Right atrium auricular region (tissue), 2 donors: Measurements from ENCODE around the gene HPSE. TPM values are rescaled to one million over a fixed set of nuclear protein-coding genes. Genes with fewer than 3 reads are reported as not detected.

Source experiments
- DNase-seq: peaks from one replicate; pipeline ENCODE4 v3.0.0-alpha.2; 2019; ENCODE audit warnings: low spot score
- H3K27ac ChIP-seq, 2 donors: fragments of 200-600 bp; sonication (generic); 1 replicate in 1 of 2; 2 replicates in 1 of 2; pipeline ENCODE4 v1.5.1; 2016 to 2019
- H3K27me3 ChIP-seq, 2 donors: fragments of 200-600 bp; sonication (generic); one replicate each; pipeline versions ENCODE4 v1.5.1 to v1.6.0; 2017 to 2019
- H3K36me3 ChIP-seq: fragments of 200-600 bp; sonication (generic); one replicate; pipeline ENCODE4 v1.5.1; 2016
- H3K4me1 ChIP-seq, 2 donors: fragments of 200-600 bp; sonication (generic); one replicate each; pipeline versions ENCODE4 v1.5.1 to v1.6.0; 2017 to 2019
- H3K4me3 ChIP-seq, 2 donors: fragments of 200-600 bp; sonication (generic); 1 replicate in 1 of 2; 2 replicates in 1 of 2; pipeline ENCODE4 v1.5.1; 2017 to 2019; ENCODE audit warnings: mild to moderate bottlenecking in 1 of 2, moderate library complexity in 1 of 2
- H3K9me3 ChIP-seq, 2 donors: fragments of 200-600 bp; sonication (generic); one replicate each; pipeline ENCODE4 v1.5.1; 2019
- CTCF ChIP-seq, 2 donors: fragments of 200-600 bp; sonication (generic); IDR thresholded peaks; one replicate each; pipeline ENCODE4 v1.5.1; 2019; ENCODE audit warnings: antibody characterized with exemption in 2 of 2
- total RNA-seq, 2 donors: library from RNA; depleted of rRNA; stranded (reverse); fragments of >200 nt; gene quantifications; one replicate each; pipeline ENCODE4 v1.1.0, GENCODE V29; 2016

The HPSE gene
- total RNA-seq, 2 donors from 2014 or later, result 1.0 to 3.4 TPM

GRCh38 chr4:83362492-83363329, 28.1 kb upstream of the HPSE start:
- H3K4me3 ChIP-seq, result no peak overlapping the region
- H3K27ac ChIP-seq, result no peak overlapping the region
- no peaks in the 10 kb centered on the region for H3K27me3 ChIP-seq
- no peaks in the 10 kb centered on the region for H3K4me1 ChIP-seq
- TF ChIP-seq CTCF (IDR thresholded peaks at IDR 0.05), result peak in 1 of 2 donors; percentile 41
- DNase-seq, result no peak
- no peaks in the 10 kb centered on the region for H3K36me3 ChIP-seq
- H3K9me3 ChIP-seq, result no peaks in the 10 kb centered on the region

- Histone ChIP-seq H3K27me3 (no peaks in the 10 kb centered on the region), H3K27ac (no peak overlapping the region), H3K4me3 (no peak overlapping the region), H3K36me3 (no peaks in the 10 kb centered on the region), H3K4me1 (peaks cover 0 to 9% of the 10 kb centered on the region in 2 donors), H3K9me3 (no peaks in the 10 kb centered on the region)
- no peak for TF ChIP-seq CTCF (IDR thresholded peaks at IDR 0.05)
- no peak for DNase-seq
These were observed 26.9 kb upstream of the HPSE start for GRCh38 chr4:83361416-83362103.

GRCh38 chr4:83360018-83360417, 25.4 kb upstream of the HPSE start:
- Histone ChIP-seq H3K36me3 (no peaks in the 10 kb centered on the region), H3K4me1 (peaks cover 0 to 11% of the 10 kb centered on the region in 2 donors), H3K9me3 (no peaks in the 10 kb centered on the region), H3K27me3 (no peaks in the 10 kb centered on the region), H3K4me3 (no peak overlapping the region), H3K27ac (no peak overlapping the region)
- no peak for DNase-seq
- no peak for TF ChIP-seq CTCF (IDR thresholded peaks at IDR 0.05)

- Histone ChIP-seq H3K27ac (no peak overlapping the region), H3K27me3 (no peaks in the 10 kb centered on the region)
These were observed 23.8 kb upstream of the HPSE start for GRCh38 chr4:83358410-83358809.

More at GRCh38 chr4:83358410-83358809, 23.8 kb upstream of the HPSE start:
- DNase-seq, result no peak
- Histone ChIP-seq H3K4me1 (peaks cover 0 to 11% of the 10 kb centered on the region in 2 donors), H3K4me3 (no peak overlapping the region), H3K36me3 (no peaks in the 10 kb centered on the region), H3K9me3 (peaks cover 0 to 9% of the 10 kb centered on the region in 2 donors)
- TF ChIP-seq CTCF (IDR thresholded peaks at IDR 0.05), result no peak
